GM21447 (cell line): ENCODE data around the gene RARS2.

Experiments
- ATAC-seq: cut with Tn5 transposase; IDR thresholded peaks from one replicate; pipeline ENCODE4 v1.9.1; 2021; ENCODE audit not compliant: unreplicated experiment

Gene RARS2

DNA sequence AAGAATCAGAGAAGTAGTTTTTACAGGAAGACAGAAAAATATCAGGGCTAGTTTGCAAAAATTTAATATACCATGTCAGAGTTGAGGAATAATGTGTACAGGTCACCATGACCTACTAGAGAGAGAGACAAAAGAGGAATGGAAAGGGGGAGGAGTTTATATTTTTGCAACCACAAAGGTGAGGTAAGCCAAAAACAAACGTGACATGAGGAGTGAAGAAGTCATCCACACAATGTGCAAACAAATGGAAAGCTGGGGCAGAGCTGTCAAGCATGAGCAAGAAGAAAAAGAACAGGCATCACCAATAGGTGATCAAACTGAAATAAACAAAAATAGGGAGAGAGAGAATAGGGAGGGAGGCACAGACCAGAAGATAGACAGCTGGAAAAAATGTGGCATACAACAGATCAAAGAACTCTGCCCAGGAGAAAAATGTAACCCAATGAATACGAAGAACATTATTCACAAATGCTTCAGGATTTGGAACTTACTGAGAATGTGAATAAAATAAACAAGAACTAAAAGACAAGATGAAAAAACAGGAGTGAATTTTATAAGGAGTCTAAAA lies 15.5 kb downstream of the RARS2 start:
- ATAC-seq: no peak

DNA sequence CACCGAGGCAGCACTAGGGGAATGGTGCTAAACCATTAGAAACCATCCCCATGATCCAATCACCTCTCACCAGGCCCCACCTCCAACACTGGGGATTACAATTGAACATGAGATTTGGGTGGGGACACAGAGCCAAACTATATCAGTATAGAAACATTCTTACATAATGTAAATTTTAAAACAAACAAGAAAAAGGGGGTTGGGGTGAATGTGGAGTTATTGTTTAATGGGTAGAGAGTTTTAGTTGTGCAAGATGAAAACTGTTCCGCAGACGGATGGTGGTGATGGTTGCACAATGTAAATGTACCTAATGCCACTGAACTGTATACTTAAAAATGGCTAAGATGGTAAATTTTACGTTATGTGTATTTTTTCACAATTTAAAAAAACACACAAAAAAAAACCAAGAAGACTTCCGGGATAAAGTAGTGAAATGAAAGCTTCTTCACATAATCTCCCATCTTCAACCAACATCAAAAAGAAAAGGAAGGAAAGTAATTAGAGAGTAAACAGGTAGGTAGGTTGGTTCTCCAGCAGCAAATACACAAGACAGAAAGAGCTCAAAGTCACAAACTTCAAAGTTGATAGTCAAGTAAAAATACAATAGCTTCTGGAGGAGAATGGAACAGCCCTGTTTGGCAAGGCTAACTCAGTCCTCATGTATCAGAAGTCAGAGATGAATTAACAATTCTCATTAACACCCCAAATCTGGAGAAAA lies 16.3 kb downstream of the RARS2 start:
- no peak for ATAC-seq

DNA sequence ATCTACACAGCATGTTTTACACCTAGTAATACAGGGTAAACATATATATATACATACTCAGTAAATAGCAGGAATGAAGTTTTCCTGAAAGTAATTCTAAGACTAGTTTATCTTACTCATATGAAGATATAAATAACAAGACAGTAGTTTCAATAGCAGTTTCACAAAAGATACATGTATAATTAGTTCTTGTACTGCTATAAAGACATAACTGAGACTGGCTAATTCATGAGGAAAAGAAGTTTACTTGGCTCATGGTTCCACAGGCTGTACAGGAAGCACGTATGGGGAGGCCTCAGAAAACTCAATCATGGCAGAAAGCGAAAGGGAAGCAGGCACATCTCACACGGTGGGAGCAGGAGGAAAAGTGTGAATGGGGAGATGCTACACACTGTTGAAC lies 16.9 kb downstream of the RARS2 start:
- ATAC-seq: no peak

GRCh38 chr6:87572021-87572420 lies 17.8 kb downstream of the RARS2 start:
- ATAC-seq: no peak

- no peak for ATAC-seq
Observed at GRCh38 chr6:87561017-87561416, 28.8 kb downstream of the RARS2 start.

- ATAC-seq: no peak
Observed at GRCh38 chr6:87558446-87558845, 31.3 kb downstream of the RARS2 start.

GRCh38 chr6:87555506-87555905 lies 34.3 kb downstream of the RARS2 start:
- ATAC-seq: no peak

DNA sequence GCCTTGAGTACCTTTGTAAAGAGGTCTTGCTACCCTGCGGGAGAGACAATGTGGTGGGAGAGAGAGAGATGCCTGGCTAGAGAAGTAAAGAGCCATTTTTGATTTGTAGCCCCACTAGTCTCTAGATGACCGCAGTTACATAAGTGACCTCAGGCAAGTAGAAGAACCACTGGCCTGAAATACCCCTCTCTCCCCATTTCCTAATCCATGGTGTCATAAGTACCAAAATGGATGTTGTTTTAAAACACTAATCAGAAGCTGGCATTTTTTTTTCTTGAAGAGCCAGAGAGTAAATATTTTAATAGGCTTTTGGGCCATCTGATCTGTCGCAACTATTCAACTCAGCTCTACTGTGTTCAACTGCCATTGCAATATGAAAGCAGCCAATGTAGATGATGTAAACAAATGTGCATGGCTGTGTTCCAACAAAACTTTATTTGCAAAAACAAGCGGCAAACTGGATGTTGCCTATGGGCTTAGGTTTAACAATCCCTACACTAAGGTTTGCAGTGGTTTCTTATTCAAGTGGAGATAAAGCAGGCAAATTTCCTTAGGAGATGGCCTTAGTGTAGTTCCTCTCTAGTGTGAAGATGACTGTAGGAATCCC lies 36.5 kb downstream of the RARS2 start:
- ATAC-seq: no peak

- ATAC-seq: no peak
Observed at GRCh38 chr6:87551799-87552198, 38.0 kb downstream of the RARS2 start.

- no peak for ATAC-seq
Observed at GRCh38 chr6:87544474-87544735, 45.4 kb downstream of the RARS2 start.

DNA sequence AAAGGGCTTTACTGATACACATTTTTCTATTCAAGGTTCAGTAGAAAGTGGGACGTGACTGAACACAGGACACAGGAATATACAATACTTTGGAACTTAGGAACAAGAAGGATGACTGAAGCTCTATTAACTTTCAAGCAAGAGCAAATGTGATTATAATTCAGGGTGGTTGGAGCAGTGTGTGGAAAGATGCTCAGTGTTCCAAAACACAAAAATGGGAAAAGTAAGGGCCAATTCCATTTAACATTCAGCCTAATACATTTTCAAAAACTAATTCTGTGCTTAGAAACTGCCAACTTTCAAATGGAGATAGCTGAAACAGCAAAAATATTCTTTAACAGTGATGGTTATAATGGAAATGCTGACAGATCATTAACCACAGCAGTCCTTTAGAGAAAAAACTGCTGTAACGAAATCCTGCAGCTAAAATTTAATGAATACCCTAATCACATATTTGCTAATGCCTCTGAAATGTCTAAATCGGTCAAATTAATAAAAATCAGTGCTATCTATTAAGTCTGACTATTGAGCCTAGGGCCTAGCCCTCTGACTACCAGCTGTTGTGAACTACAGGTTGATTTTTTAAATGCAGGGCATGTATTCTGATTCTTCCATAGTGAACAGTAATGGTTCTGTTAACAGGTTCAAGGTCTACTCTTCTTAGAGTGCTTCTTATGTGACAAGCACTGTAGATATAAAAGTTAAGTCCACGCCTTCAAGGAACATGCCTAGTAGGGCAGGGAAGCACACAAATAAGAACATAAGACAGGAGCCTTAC lies 45.9 kb downstream of the RARS2 start:
- ATAC-seq: no peak

GRCh38 chr6:87541744-87542143 lies 48.0 kb downstream of the RARS2 start:
- ATAC-seq: no peak

DNA sequence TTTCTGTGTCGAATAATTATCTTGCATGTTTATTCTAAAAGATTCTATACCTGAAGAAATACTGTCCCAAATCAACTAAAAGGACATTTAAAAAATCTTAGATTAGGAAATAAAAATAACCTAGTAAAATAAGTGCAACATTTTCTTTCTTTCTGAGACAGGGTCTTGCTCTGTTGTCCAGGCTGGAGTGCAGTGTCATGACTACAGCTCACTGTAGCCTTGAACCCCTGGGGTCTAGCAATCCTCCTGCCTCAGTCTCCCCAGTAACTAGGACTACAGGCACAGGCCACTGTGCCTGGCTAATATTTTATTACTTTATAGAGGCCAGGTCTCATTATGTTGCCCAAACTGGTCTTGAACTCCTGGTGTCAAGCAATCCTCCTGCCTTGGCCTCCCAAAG lies 48.7 kb downstream of the RARS2 start:
- ATAC-seq: no peak

DNA sequence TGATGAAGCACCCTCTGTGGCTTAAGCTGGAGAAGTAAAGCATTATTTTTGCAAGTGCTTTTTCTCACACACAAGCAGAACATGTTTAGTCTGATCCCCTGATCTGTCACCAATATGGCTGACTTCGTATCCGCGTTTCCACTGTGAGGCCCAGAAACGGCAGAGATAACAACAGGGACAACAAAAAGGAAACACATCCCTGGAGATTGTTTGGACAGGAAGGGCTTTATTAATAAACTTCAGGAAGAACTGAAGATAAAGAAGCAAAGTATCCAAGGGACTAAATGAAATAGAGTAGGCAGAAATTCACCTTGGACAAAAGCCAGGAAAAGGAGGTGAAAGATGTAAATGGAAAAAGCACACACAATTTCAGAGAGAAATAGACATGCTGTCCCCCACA lies 49.2 kb downstream of the RARS2 start:
- ATAC-seq: no peak

DNA sequence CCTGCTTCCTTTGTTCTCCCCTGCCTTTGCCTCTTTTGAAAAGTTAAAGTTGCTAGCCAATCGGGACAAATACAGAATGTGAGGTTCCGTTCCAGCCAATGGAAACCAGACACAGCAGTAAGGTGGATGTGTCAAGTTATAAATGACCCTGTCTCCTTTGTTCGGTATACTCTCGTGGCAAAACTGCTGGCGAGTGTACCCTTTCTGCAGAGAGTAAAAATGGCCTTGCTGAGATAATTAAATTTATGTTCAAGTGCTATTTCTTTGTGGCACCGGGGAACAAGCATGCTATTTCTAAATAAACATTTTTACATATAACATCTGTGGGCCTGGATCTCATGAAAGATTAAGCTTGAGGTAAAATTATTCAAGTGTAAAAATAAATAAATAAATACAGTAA lies 50.2 kb downstream of the RARS2 start:
- no peak for ATAC-seq

GRCh38 chr6:87538510-87539260 lies 51.1 kb downstream of the RARS2 start:
- ATAC-seq: no peak

DNA sequence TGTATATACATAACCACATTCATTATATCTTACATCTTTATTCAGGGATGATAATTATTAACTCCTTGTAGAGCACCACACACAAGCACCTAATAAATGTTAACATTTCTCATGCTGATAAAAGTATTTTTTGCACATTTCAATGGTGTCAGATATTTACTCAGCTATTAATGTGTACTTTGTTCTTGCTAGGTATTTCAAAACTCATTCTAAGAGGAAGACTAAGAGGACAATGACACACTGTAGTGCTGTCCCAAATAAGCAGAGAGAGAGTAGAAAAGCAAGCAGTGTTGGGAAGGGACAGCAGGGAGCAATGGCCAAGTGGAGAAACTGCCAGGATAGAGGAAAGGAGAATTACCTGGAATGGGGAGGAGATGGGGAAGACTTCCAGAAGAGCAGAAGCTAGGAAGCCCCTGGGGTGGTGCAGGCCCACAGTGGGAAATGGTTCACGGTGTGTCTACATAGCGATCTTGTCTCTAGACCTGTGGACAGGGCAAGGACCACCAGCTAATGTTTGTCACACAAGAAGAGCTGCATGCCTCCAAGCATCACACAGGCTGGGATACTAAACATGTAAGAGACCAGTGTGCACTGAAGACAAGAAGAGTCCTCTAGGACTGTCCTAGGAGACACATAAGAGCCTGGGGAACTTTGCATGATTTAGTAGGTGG lies 55.3 kb downstream of the RARS2 start:
- ATAC-seq: no peak

- no peak for ATAC-seq
Observed at GRCh38 chr6:87529221-87529620, 60.6 kb downstream of the RARS2 start.

- no peak for ATAC-seq
Observed at GRCh38 chr6:87522686-87523085, 67.1 kb downstream of the RARS2 start.

GRCh38 chr6:87518453-87518852 lies 71.3 kb downstream of the RARS2 start:
- no peak for ATAC-seq

GRCh38 chr6:87514831-87515230 lies 75.0 kb downstream of the RARS2 start:
- no peak for ATAC-seq
